Hepatocyte (in vitro differentiated cells): Measurements from ENCODE around the gene PGAP2. TPM values are rescaled to one million over a fixed set of nuclear protein-coding genes. Genes with fewer than 3 reads are reported as not detected.
A peak's percentile ranks its signal among the peaks of the same experiment; 100 is the strongest.

ENCODE experiments used
- DNase-seq: peaks from one replicate; pipeline ENCODE4 v3.0.0-alpha.2; 2016; ENCODE audit warnings: low spot score
- H2AFZ ChIP-seq: fragments of 200-600 bp; sonication (generic); 2 replicates; pipeline ENCODE4 v1.6.0; 2016; ENCODE audit warnings: antibody characterized with exemption, mild to moderate bottlenecking
- H3K27ac ChIP-seq: fragments of 200-600 bp; sonication (generic); 2 replicates; pipeline ENCODE4 v1.5.1; 2016; ENCODE audit warnings: mild to moderate bottlenecking
- H3K27me3 ChIP-seq: fragments of 200-600 bp; sonication (generic); 2 replicates; pipeline ENCODE4 v1.6.1; 2016
- H3K36me3 ChIP-seq: fragments of 200-600 bp; sonication (generic); replicated peaks from 2 replicates; pipeline ENCODE4 v1.5.1; 2016; ENCODE audit warnings: low read depth; ENCODE audit not compliant: insufficient read depth
- H3K4me1 ChIP-seq: fragments of 200-600 bp; sonication (generic); 2 replicates; pipeline ENCODE4 v1.5.1; 2016; ENCODE audit warnings: mild to moderate bottlenecking, moderate library complexity; ENCODE audit not compliant: insufficient read depth
- H3K4me2 ChIP-seq: fragments of 200-600 bp; sonication (generic); 2 replicates; pipeline ENCODE4 v1.6.0; 2016
- H3K4me3 ChIP-seq: fragments of 200-600 bp; sonication (generic); 2 replicates; pipeline ENCODE4 v1.5.1; 2016; ENCODE audit warnings: mild to moderate bottlenecking
- H3K79me2 ChIP-seq: fragments of 200-600 bp; sonication (generic); 2 replicates; pipeline ENCODE4 v1.6.0; 2017; ENCODE audit warnings: mild to moderate bottlenecking
- H3K9me2 ChIP-seq: fragments of 200-600 bp; sonication (generic); replicated peaks from 2 replicates; pipeline ENCODE4 v1.6.0; 2017; ENCODE audit warnings: mild to moderate bottlenecking; ENCODE audit not compliant: insufficient read depth
- H3K9me3 ChIP-seq: fragments of 200-600 bp; sonication (generic); 2 replicates; pipeline ENCODE4 v1.5.1; 2016; ENCODE audit warnings: low read depth, mild to moderate bottlenecking
- H4K20me1 ChIP-seq: fragments of 200-600 bp; sonication (generic); 2 replicates; pipeline ENCODE4 v1.6.0; 2016; ENCODE audit warnings: mild to moderate bottlenecking; ENCODE audit not compliant: insufficient read depth, poor library complexity, severe bottlenecking
- CTCF ChIP-seq: fragments of 200-600 bp; sonication (generic); IDR thresholded peaks from 2 replicates; pipeline ENCODE4 v1.5.1; 2016; ENCODE audit warnings: antibody characterized with exemption, mild to moderate bottlenecking; ENCODE audit not compliant: poor library complexity
- EZH2 ChIP-seq: fragments of 200-600 bp; sonication (generic); IDR thresholded peaks from 2 replicates; pipeline ENCODE4 v1.6.1; 2016; ENCODE audit warnings: antibody characterized with exemption, mild to moderate bottlenecking, borderline replicate concordance
- EZH2phosphoT487 ChIP-seq: fragments of 200-600 bp; sonication (generic); IDR thresholded peaks from one replicate; pipeline ENCODE4 v1.6.1; 2018; ENCODE audit warnings: antibody characterized with exemption, mild to moderate bottlenecking, low read depth, moderate library complexity; ENCODE audit not compliant: unreplicated experiment, severe bottlenecking
- whole genome bisulfite sequencing: methylation state at CpG from one replicate; pipeline ENCODE4 v1.1.6; 2016; ENCODE audit warnings: low lambda C conversion rate; ENCODE audit errors: missing lambda C conversion rate; 5-methylcytosine and 5-hydroxymethylcytosine counted together
- polyA plus RNA-seq: library from polyadenylated mRNA; unstranded; fragments of >200 nt; fragmentation: Nextera tagmentation; extraction: Ambion mirVana; gene quantifications from 2 replicates; pipeline ENCODE4 v1.2.1, GENCODE V29; 2016
- total RNA-seq: library from RNA; depleted of rRNA; stranded (reverse); fragments of >200 nt; gene quantifications from 2 replicates; pipeline ENCODE4 v1.2.3, GENCODE V29; 2014

PGAP2 gene
- total and polyA plus RNA-seq, 2 experiments from 2014 or later, result 20.3 to 37.6 TPM

- 3% methylated on average over 21 of the region's 26 CpGs for WGBS
- TF ChIP-seq CTCF (no peak), EZH2phosphoT487 (no peak), EZH2 (no peak)
- DNase-seq, result peak; percentile 80
- Histone ChIP-seq H2AFZ (peak overlapping the region; percentile 5), H4K20me1 (peaks cover 34% of the 10 kb centered on the region), H3K79me2 (peaks cover 53% of the 10 kb centered on the region), H3K9me3 (no peaks in the 10 kb centered on the region), H3K27ac (peak overlapping the region; percentile 94), H3K4me2 (peak overlapping the region; percentile 97), H3K36me3 (no peaks in the 10 kb centered on the region), H3K4me1 (peaks cover 13% of the 10 kb centered on the region), H3K9me2 (no peaks in the 10 kb centered on the region), H3K27me3 (no peaks in the 10 kb centered on the region), H3K4me3 (peak overlapping the region; percentile 38)
Observed at GRCh38 chr11:3796801-3797328, 11.5 kb upstream of the PGAP2 start.

- Histone ChIP-seq H3K4me1 (peaks cover 13% of the 10 kb centered on the region), H3K27ac (peak within 1 kb of the TSS; percentile 94), H3K79me2 (peaks cover 46% of the 10 kb centered on the region), H3K36me3 (no peaks in the 10 kb centered on the region), H2AFZ (peak within 1 kb of the TSS; percentile 54), H3K27me3 (no peaks in the 10 kb centered on the region), H4K20me1 (peaks cover 32% of the 10 kb centered on the region), H3K4me3 (peak within 1 kb of the TSS; percentile 38), H3K4me2 (peak within 1 kb of the TSS; percentile 97), H3K9me2 (no peaks in the 10 kb centered on the region), H3K9me3 (no peaks in the 10 kb centered on the region)
- under 1% methylated on average over 75 of the region's 86 CpGs for WGBS
- TF ChIP-seq EZH2, result no peak
- no peak for TF ChIP-seq EZH2phosphoT487
- TF ChIP-seq CTCF, result no peak
- peak; percentile 99 for DNase-seq
Observed at GRCh38 chr11:3797329-3798090, 10.8 kb upstream of the PGAP2 start, which contains the start of gene NUP98. Gene NUP98 (minus strand): TSS chr11:3797554. CDS start chr11:3782117, 15,437 bp downstream.

GRCh38 chr11:3799143-3799542 is 9.2 kb upstream of the PGAP2 start:
- peaks cover 25% of the 10 kb centered on the region for H4K20me1 ChIP-seq
- peaks cover 13% of the 10 kb centered on the region for H3K4me1 ChIP-seq
- H3K4me3 ChIP-seq, result no peak overlapping the region
- H3K79me2 ChIP-seq, result peaks cover 30% of the 10 kb centered on the region
- no peak overlapping the region for H2AFZ ChIP-seq
- TF ChIP-seq EZH2phosphoT487 (no peak), EZH2 (no peak), CTCF (no peak)
- WGBS, result 95% methylated on average over 9 of the region's 9 CpGs
- no peak for DNase-seq
- H3K36me3 ChIP-seq, result no peaks in the 10 kb centered on the region
- no peaks in the 10 kb centered on the region for H3K9me2 ChIP-seq
- H3K27me3 ChIP-seq, result no peaks in the 10 kb centered on the region
- no peak overlapping the region for H3K4me2 ChIP-seq
- no peaks in the 10 kb centered on the region for H3K9me3 ChIP-seq
- no peak overlapping the region for H3K27ac ChIP-seq
